GOT3 (cell line): ENCODE measurements around the gene KLK10.

Source experiments
- DNase-seq: peaks from one replicate; lab custom pipeline; 2025; ENCODE audit warnings: mixed read lengths; lab: John Stamatoyannopoulos, UW

Gene KLK10

DNA sequence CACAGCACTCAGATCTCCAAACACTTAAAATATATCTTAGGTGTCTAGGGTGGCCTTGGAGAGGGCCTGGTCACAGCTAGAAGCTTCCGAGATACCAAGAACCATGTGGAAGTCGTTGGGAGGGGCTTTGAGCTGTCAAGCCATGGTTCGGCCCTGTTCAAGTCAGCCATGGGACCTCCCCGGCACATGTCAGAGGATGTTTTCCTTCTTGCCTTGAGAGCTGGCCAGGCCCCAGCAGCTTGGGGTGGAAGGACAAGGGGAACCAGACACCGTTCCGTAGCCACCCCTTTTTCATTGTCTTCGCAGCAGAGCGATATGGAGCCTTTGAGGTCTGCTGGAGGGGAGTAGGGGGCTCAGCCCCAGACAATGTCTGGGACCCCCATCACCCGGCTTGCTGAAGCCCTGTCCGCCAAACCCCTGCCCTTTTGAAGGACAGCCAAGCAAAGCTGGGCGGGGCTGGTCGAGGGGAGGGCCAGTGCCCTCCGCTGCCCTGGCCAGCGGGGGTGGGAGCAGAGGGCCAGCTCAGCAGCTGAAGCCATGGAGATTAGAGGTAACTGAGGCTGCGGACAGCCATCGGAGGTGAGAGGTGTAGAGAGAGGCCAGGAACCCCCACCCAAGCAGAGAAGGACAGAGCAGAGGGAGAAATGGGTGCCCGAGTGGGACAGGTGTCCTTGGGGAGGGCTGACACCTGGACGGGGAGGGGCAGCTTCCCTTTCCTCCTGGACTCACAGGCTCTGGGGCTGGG is 6.5 kb upstream of the KLK10 start:
- no peak for DNase-seq

DNA sequence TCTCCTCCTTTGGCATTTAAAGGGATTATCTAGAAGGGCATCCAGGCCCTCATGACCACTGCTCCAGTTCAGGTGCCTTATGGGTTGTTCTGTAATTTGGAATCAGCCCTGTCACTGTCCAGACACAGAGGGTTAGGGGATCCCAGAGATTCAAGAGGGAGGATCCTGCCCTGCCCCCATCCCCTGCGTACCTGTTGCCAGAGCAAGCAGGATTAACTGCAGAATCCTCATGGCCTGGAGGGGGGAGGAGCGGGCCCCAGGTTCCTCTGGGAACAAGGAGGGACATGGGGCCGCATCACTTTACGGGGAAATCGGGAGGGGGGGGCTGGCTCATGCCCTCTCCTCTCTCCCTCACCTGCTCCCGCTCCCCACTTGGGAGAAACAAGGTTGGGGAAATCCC is 5.9 kb upstream of the KLK10 start:
- no peak for DNase-seq

DNA sequence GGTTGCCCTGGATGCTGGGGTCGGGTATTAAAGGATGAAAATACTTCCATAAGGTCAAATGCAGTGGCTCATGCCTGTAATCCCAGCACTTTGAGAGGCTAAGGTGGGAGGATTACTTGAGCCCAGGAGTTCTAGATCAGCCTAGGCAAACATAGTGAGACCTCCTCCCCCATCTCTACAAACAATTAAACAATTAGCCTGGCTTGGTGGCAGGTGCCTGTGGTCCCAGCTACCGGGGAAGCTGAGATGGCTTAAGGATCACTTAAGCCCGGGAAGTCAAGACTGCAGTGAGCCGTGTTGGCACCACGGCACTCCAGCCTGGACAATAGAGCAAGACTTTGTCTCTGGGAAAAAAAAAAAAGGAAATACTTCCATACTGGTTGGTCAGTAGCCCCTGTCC is 5.4 kb upstream of the KLK10 start:
- DNase-seq, result no peak

DNA sequence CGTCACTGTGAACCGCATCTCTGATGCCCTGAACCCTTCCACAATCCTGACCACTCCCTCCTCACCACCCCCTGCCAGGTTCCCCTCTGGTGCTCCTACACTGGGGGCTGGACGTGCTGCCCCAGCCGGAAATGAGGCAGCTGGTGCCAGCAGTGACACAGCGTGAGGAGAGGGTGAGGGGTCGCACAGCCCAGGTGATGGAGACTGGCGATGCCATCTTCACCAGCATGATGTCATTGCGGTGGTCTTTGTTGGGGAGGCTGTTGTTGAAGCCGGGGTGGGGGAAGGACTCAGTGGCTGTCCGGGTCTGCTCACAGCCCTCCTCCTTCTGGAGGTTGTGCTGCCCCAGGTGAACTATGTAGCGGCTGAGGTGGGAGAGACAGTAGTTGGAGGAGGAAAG is 4.4 kb upstream of the KLK10 start:
- no peak for DNase-seq

DNA sequence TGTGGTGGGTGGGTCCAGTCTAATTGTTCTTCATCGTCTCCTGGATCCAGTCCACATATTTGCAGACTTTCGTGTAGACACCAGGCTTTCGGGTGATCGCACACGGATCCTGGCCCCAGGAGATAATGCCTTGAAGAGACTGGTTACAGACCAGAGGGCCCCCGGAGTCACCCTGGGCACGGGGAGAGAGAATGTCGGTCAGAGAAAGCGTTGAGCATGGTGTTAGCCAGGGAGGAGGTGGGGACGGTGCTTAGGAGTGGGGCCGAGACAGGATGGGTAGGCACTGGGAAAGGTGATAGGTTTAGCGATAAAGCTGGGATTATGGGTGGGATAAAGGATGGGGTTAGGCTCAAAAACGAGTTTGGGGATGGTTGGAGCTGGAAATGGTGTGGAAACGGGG is 3.0 kb upstream of the KLK10 start:
- DNase-seq, result no peak

DNA sequence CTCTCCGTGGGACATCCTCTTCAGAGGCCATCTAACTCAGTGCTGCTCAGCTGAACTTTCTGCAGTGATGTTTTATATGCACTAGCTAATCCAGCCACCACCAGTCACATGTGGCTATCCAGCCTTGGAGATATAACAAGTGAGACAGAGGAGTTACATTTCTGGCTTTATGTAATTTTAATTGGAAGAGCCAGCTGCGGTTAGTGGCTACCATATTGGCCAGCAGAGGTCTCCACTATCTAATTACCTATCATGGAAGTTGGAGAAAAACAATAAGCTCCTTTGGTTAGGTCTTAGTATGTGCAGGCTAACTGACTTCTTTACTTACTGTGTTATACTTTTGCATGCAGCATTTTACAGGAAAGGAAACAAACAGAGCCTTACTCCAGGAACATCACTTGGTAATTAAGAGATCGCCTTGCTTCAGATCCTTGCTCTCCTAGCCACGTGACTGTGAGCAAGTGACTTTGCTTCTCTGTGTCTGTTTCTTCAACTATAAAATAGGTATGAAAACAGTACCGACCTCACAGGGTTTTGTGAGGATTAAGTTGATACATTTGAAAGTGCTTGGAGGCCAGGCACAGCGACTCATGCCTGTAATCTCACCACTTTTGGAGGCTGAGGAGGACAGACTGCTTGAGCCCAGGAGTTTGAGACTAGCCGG is 1.6 kb upstream of the KLK10 start:
- no peak for DNase-seq

DNA sequence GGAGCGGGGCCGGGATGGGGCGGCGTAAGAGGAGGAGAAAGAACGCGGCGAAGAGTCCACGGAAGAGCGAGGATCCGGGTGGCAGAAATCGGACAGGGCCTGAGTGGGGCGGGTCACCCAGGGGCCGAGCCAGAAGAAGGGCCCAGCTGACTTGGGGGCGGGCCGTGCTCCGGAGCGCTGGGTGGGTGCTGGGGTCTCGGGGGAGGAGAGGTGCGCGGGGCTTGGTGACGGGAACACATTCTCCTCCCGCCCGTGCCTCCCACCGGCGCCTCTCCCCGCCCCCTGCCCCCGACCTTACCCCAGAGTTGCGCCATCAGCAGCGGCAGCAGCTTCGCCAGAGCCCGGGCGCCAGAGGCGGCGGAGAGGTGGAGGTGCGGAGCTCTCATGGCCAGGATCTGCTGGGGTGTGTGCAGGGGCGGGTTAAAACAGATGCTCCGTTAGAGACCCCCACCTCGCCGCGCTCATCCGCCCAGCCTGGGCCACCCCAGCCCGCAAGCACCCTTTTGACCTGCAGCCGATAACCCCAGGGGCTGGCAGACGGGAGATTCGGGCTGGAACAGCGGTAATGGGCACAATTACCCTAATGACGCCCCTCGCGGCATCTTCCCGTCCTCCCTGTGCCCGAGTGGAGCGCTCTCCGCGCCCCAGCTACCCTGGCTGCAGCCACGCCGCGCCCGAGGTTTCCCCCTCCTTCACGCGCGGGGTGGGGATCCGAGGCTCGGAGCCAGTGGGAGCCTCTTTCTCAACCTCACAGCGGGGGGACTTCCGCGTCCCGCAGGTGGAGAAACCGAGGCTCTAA is 565 bp downstream of the KLK10 start:
- DNase-seq, result no peak

DNA sequence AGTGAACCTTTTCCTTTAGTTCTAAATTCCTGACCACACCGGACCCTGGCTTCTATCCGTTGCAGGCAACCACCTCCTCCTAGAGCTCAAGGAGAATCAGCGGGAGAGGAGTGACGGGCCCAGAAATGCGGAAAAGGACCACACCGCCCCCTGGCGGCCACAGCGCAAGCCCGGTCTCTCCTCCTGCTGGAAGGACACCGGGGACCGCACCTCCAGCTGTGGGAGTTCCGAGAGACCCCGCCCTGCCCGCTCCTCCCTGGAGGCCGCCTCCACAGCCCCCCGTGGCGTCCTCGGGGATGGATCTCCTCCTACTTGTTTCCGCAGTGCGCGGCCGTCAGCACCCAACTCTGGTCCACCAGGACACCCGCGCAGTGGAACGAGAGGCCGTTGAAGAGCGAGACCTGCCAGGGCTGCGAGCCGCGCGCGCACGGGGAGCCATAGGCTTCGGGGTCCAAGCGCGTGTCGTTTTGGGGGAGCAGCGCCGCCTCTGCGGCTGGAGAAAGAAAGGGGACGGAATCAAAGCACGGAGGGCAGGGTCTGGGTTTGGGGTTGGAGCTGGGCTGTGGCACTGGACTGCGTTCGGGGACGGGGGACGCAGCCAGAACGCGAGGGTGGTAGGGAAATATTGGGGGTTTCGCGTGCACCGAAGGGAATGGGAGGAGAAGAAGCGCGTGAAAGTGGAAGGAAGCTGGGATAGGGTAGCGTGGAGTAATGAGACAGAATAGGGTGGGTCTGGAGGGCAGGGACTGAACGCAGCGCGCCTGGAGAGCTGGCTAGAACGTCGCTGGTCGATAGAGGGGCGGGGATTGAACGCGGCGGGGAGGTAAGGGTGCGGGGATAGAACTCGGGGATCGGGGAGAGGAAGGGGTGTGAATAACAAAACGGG is 2.5 kb downstream of the KLK10 start:
- DNase-seq, result no peak

DNA sequence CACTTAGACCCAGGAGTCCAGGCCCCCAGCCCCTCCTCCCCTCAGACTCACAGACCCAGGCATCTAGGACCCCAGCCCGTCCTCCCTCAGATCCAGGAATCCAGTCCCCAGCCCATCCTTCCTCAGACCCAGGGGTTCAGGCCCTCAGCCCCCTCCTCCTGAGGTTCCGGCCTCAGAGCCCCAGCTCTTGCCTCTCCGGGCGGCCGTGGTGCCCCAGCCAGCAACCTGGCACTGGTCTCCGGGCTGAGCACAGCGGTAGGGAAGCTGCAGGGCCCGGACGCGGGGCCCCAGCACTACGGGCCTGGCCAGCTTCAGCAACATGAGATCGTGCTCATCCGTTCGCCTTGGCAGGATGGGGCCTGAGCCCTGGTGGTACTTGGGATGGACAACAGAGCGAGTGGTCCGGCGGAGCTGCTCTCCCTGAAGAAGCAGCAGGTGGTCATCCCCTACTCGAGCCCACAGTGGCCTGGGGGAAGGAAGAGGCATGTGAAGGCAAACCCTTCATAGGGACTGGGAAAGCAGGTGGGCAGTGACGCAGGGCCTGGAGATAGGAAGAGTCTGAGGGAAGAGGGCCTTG is 3.7 kb downstream of the KLK10 start:
- no peak for DNase-seq

DNA sequence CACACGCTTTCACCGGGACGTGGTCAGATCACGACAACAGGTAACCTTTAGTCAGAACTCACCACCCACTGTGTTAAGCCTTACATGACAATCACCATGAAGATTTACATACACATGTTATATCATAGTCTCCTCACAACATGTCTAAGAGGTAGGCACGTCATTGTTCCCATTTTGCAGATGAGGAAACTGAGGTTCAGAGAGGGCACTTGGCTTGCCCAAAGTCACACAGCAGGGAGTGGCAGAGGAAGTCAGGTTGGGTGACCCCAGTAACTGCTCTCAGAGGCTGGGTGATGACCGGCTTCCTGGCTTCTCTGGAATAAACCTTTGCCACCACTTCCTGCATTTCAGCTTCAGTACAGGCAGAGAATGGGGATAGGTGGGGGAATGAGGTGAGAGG is 5.3 kb downstream of the KLK10 start:
- DNase-seq, result no peak

DNA sequence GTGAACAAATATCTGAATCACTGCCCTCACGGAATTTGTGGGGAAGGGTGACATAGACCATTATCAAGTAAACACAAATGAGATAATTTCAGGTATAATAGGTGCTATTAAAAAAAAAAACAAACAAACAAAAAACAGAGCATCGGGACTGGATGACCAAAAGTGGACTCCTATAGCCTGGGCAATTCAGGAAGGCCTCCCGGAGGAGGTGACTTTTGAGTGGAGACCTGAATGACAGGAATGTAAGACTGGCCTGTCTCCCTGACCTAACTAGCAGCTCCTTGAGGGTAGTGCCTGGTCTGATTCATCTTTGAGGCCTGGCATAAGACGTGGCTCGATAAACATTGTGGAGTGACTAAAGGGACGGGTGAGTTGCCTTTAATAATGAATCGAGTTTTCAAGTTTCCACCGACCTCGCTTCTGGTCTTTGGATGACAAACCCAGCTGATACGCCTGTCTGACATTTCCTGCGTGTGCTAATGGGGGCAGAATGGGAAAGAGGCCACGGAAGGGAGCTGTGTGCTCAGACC is 6.8 kb downstream of the KLK10 start:
- no peak for DNase-seq

DNA sequence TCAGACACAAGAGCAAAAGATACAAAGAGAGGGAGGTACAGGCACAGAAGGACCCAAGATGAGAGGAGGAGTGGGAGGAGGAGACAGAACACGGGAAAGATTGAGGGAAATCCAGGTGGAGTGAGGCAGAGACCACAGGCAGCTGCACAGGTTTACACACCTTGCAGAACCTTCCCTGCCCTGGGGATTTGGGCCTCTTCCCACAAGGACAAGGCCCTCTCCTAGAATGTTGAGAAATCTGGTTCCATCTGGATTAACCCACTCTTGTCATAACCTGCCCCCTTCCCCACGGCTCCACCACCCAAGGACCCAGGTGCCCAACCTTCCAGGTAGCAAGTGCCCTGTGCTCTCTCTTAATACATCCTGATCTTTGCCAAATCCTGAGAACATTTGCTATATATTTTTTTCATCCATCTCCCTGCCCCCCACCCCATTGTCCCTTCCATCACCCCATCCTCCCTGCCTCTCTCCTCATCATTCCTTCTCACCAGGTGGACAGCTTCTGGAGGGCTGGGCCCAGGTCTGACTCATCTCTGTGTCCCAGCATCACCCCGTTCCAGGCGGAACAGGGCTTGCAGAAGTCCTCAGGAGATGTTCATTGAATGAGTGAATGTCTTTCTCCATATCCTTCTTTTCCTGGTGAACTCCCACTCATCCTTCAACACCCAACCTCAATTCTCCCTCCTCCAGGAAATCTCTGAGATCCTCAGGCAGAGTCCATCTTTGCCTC is 9.3 kb downstream of the KLK10 start:
- no peak for DNase-seq

DNA sequence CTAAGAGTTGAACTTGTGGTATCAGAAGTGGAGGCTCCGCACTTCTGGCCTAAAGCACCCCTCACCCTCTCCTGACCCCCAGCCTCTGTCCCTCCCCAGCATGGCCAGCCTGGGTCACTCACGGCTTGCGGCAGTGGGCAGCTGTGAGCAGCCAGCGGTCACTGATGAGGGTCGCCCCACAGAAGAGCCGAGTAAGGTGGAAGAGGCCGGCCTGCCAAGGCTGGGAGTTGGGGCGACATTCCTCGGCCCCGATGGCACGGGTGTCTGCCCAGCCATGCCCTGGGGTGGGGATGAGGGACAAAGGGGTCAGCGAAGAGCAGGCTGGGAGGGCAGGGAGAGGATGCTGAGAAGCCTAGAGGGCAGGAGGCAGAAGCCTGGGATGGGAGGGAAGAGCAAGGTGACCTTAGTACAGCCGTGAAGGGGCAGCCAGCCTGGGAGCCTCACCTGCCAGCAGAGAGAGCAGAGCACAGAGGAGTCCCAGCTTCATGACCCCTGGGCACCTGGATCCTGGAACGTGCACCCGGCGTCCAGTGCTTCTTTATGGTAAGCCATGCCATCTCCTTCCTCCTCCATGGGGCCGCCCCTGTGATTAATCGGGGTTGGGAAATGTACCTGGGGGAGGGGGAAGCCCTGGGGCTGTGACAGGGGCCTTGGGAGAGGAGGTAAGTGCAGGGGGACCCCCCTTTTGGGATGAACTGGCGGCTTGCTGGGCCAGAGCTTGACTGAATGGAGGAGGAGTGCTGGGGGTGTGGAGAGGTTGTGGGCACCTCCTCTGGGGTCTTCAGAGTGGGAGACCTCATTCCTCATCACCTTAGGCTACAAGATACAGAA is 10.2 kb downstream of the KLK10 start:
- no peak for DNase-seq

DNA sequence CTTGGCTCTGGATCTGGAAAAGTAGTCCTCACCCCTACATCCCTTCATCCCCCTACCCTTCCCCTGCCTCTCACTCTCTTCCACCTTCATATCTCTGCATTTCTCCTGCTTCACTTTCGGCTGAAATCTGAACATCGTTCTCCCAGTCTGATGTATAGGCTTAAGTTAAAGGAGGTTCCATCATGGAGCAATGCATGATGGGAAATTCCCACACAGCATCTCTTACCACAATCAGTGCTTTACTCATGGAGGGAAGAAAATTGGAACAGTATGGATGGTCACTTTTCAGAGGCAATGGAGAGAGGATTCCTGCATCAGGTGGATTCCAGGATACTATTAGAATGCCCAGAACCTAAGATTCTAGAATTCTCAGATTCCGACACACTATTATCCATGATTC is 12.0 kb downstream of the KLK10 start:
- no peak for DNase-seq

DNA sequence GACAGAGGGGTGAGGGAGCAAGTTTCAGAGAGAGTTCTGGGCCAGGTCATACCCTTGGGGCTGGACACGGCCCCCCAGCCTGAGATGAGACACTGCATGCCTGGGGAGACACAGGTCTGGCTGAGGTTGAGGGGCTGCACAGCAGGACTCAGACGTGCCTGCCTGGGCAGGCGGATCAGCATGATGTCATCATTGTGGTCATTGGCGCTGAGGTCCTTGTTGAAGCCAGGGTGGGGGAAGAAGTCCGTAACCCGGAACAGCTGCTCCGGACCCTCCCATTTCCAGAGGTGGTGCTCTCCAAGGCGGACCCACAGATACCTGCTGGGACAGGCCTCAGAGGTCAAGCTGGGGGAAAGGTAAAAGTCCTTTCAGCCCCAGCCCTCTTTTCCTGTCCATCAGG is 13.1 kb downstream of the KLK10 start:
- DNase-seq, result no peak

DNA sequence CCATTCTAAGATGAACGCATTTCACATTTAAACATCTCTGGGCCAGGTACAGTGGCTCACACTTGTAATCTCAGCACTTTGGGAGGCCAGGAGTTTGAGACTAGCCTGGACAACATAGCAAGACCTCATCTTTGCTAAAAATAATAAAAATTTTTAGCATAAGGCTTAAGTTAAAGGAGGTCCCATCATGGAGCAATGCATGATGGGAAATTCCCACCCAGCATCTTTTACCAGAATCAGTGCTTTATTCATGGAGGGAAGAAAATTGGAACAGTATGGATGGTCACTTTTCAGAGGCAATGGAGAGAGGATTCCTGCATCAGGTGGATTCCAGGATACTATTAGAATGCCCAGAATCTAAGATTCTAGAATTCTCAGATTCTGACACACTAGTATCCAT is 14.3 kb downstream of the KLK10 start:
- DNase-seq, result no peak

DNA sequence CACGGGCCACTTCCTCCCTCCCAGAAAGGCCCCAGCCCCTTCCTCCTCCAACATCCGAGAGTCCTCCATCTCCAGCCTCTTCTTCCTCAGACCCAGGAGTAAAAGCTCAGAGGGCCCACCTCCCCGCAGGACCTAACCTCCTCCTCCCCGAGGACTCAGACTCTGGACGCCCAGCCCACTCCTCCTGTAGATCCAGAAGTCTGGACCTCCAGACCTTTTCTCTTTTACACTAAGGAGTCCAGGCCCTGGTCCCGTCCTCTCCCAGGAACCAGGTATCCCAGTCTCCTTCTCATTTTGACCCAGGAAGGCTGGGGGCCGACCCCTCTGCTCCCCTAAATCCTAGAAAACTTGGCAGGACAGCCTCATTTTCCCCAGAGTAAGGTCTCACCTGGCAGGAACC is 16.2 kb downstream of the KLK10 start:
- no peak for DNase-seq

DNA sequence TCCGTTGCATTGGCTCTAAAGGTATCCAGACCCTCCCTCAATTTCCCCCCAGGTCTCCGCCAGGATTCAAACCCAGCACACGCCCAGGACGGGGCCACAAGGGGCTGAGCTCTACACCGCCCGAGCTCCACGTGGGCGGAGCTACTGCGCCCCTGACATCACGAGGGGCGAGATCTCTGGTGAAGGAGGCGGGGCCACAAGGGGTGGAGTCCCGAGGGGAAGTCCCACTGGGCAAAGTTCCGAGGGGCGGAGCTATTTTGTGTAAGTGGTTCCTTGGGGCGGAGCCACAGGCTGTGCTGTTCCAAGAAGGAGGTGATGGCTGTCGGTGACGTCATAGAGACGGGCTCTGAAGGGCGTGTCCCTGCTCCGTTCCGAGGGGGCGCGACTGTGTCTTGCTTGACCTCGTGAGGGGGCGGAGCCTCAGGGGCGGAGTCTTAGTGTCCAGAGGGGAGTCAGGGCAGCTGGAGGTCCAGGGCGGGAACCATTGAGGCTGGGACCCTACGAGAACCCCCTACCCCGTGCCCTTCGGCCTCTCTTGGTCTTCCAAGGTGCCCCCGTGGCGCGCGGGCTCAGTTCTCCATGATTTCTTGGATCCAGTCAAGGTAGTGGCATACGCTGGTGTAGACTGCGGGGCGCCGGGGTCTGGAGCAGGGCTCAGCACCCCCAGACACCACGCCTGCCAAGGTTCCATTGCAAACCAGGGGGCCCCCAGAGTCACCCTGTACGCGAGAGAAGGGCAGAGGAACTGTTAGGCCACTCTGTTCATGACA is 16.8 kb downstream of the KLK10 start:
- DNase-seq, result no peak

DNA sequence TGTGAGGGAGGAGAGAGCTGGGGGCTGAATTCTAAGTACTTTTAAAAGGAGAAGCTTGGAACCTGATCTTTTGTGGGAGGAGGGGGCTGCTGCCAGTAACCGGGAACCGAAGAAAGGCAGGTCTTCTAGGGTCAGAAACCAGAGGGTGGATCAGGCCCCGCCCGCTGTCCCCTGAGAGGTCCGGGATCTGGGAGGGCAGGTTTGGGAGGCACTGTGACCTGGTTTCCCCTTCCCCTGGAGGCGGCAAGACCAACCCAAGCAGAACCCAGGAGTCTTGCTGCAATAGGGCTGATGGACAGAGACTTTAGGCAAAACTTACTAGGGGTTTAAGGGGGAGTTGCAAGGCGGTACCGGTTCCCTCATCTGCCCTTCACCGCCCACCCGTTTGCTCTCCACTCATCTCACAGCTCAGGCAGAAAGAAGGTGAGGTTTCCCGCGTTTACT is 17.4 kb downstream of the KLK10 start:
- DNase-seq, result no peak
